K562 (cell line): Measurements from ENCODE around the gene MTMR4. TPM values are rescaled to one million over a fixed set of nuclear protein-coding genes. Genes with fewer than 3 reads are reported as not detected.
A peak's percentile ranks its signal among the peaks of the same experiment; 100 is the strongest.

ENCODE experiments used
- ATAC-seq: fragments of 200-7000 bp; cut with Tn5 transposase; 3 replicates; pipeline ENCODE4 v1.9.1; 2020; ENCODE audit warnings: moderate library complexity
- BruUV-seq: library from RNA; stranded (reverse); fragments of 400-500 nt; replicated peaks from 2 replicates; lab custom pipeline; 2021; lab: Mats Ljungman, UMichigan
- CTCF ChIA-PET: fragments of 300-600 bp; formaldehyde crosslinking; extraction: SDS; loops from one replicate; lab custom pipeline; 2021; ENCODE audit warnings: low intra/inter-chr PET ratio; lab: Yijun Ruan, JAX
- POLR2A ChIA-PET: fragments of 300-600, 350-650 bp; sonication (Branson Sonifier 250); formaldehyde crosslinking; extraction: SDS; loops from one replicate; lab custom pipeline; 2021; ENCODE audit warnings: antibody characterized with exemption, inconsistent platforms; lab: Yijun Ruan, JAX
- DNase-seq, 4 experiments: peaks; one replicate each; pipeline versions ENCODE4 v3.0.0 to v3.0.0-alpha.2; 2011 to 2018; ENCODE audit warnings: low spot score in 3 of 4, mixed read lengths in 3 of 4; ENCODE audit errors: extremely low read depth in 1 of 4
- FAIRE-seq: peaks from 2 replicates; lab custom pipeline; 2011; peaks lifted over from hg19 to GRCh38; lab: Jason Lieb, UNC
- H2AFZ ChIP-seq: 2 replicates; pipeline ENCODE4 v1.6.0; 2011; ENCODE audit warnings: low read depth, low read length, control low read depth, inconsistent platforms
- H3K27ac ChIP-seq: fragments of 200-600 bp; 3 replicates; pipeline ENCODE4 v1.8.0; 2011; ENCODE audit warnings: low read depth, mild to moderate bottlenecking, control low read depth, inconsistent platforms, low read length, moderate library complexity, mixed read lengths; ENCODE audit errors: extremely low read depth
- H3K27me3 ChIP-seq, 2 experiments: fragments of 300-600 bp in 1 of 2; 2 replicates in 1 of 2; 3 replicates in 1 of 2; pipeline versions ENCODE4 v1.6.0 to v1.8.0; 2011; ENCODE audit warnings: inconsistent platforms in 2 of 2, low read length in 2 of 2, mild to moderate bottlenecking in 1 of 2, mixed read lengths in 1 of 2, moderate library complexity in 1 of 2; ENCODE audit not compliant: control insufficient read depth in 2 of 2, insufficient read depth in 2 of 2
- H3K36me3 ChIP-seq: fragments of 300-600 bp; 3 replicates; pipeline ENCODE4 v1.8.0; 2011; ENCODE audit warnings: mild to moderate bottlenecking, low read length, inconsistent platforms; ENCODE audit not compliant: control insufficient read depth, insufficient read depth
- H3K4me1 ChIP-seq, 2 experiments: fragments of 200-600 bp in 1 of 2; replicated peaks in 1 of 2; 2 replicates in 1 of 2; 3 replicates in 1 of 2; pipeline versions ENCODE4 v1.5.1 to v1.8.0; 2011; ENCODE audit warnings: inconsistent platforms in 2 of 2, low read length in 2 of 2, mild to moderate bottlenecking in 1 of 2, mixed read lengths in 1 of 2, moderate library complexity in 1 of 2; ENCODE audit not compliant: control insufficient read depth in 2 of 2, insufficient read depth in 2 of 2
- H3K4me2 ChIP-seq: 2 replicates; pipeline ENCODE4 v1.6.1; 2011; ENCODE audit warnings: low read length, control low read depth, inconsistent platforms, mixed read lengths; ENCODE audit not compliant: insufficient read depth
- H3K4me3 ChIP-seq: fragments of 200-600 bp; sonication (generic), shearing (Covaris generic); 2 replicates; pipeline ENCODE4 v1.5.1; 2016; ENCODE audit warnings: control low read depth, inconsistent platforms
- H3K79me2 ChIP-seq: fragments of 200-600 bp; 3 replicates; pipeline ENCODE4 v1.8.0; 2011; ENCODE audit warnings: low read length, inconsistent platforms; ENCODE audit not compliant: control insufficient read depth, insufficient read depth
- H3K9ac ChIP-seq, 2 experiments: 2 replicates each; pipeline versions ENCODE4 v1.6.0 to v1.6.1; 2011; ENCODE audit warnings: low read depth in 2 of 2, low read length in 2 of 2, control low read depth in 1 of 2, inconsistent platforms in 1 of 2, mild to moderate bottlenecking in 1 of 2, mixed read lengths in 1 of 2; ENCODE audit not compliant: insufficient read depth in 1 of 2
- H3K9me1 ChIP-seq: one replicate; pipeline ENCODE4 v1.6.0; 2011; ENCODE audit warnings: inconsistent platforms, mild to moderate bottlenecking, low read length, moderate library complexity; ENCODE audit not compliant: control insufficient read depth, insufficient read depth
- H3K9me3 ChIP-seq: replicated peaks from 2 replicates; pipeline ENCODE4 v1.5.1; 2011; ENCODE audit warnings: low read depth, low read length, inconsistent platforms; ENCODE audit not compliant: control insufficient read depth, insufficient read depth
- H4K20me1 ChIP-seq: replicated peaks from 2 replicates; pipeline ENCODE4 v1.6.1; 2011; ENCODE audit warnings: low read length, inconsistent platforms, mixed read lengths; ENCODE audit not compliant: control insufficient read depth, insufficient read depth
- CBX2 ChIP-seq: fragments of 200-600 bp; sonication (generic); IDR thresholded peaks from one replicate; pipeline ENCODE4 v1.6.1; 2012; ENCODE audit warnings: mild to moderate bottlenecking, low read length, inconsistent platforms; ENCODE audit not compliant: insufficient read depth, poor library complexity, severe bottlenecking
- CSDE1 ChIP-seq, 2 experiments: fragments of 450-650 bp; IDR thresholded peaks; 2 replicates each; pipeline ENCODE4 v1.6.1; 2016; ENCODE audit warnings: mild to moderate bottlenecking in 1 of 2
- KDM1A ChIP-seq, 2 experiments: fragments of 450-650 bp; IDR thresholded peaks; 2 replicates each; pipeline ENCODE4 v1.6.1; 2016; ENCODE audit warnings: mild to moderate bottlenecking in 2 of 2
- TAF1 ChIP-seq: IDR thresholded peaks from 2 replicates; pipeline ENCODE4 v1.6.1; 2011; ENCODE audit warnings: mild to moderate bottlenecking, low read length, moderate library complexity; ENCODE audit not compliant: insufficient read depth, control insufficient read depth, severe bottlenecking; ENCODE audit errors: extremely low read depth
- in situ Hi-C: fragments of 300-500 bp; cut with MboI; formaldehyde crosslinking; loops from 4 replicates; pipeline ENCODE4 v1.15.0; 2018; ENCODE audit warnings: inconsistent platforms, mixed read lengths
- intact Hi-C: fragments of 100-400 bp; cut with micrococcal nuclease; formaldehyde crosslinking; loops from 2 replicates; pipeline ENCODE4 v1.14.2; 2022
- polyA plus RNA-seq, 8 experiments: library from polyadenylated mRNA; depleted of rRNA in 4 of 8; stranded (reverse) in 5 of 8; unstranded in 3 of 8; fragments of >200 nt; fragmentation: Nextera tagmentation in 2 of 8; fragmentation: Illumina TruSeq in 1 of 8; extraction: Ambion mirVana in 2 of 8; extraction: Trizol in 1 of 8; gene quantifications; 2 replicates each; pipeline versions ENCODE4 v1.2.1 to v1.2.3, GENCODE V29; 2011 to 2014; ENCODE audit warnings: inconsistent platforms in 1 of 8, missing spikeins in 1 of 8
- total RNA-seq, 7 experiments: library from RNA; depleted of rRNA in 6 of 7; stranded (reverse); fragments of >200 nt in 6 of 7; fragmentation: Illumina TruSeq in 2 of 7; extraction: Trizol in 2 of 7; gene quantifications; 2 replicates each; pipeline versions ENCODE4 v1.2.1 to v1.2.3, GENCODE V29; 2011 to 2021; ENCODE audit warnings: low replicate concordance in 1 of 7
- TF ChIP-seq, protein P1 (sequence below): fragments of 250-450 bp; sonication (Bioruptor Pico); IDR thresholded peaks from 2 replicates; pipeline ENCODE4 v1.6.1; 2021; ENCODE audit warnings: mild to moderate bottlenecking
- TF ChIP-seq, protein P2 (sequence below), 3 experiments: fragments of 200-800 bp in 1 of 3; sonication (Bioruptor generic) in 1 of 3; sonication (generic) in 1 of 3; formaldehyde crosslinking in 1 of 3; IDR thresholded peaks; 2 replicates each; pipeline versions ENCODE4 v1.6.1 to v1.8.0; 2016 to 2022; ENCODE audit warnings: mild to moderate bottlenecking in 2 of 3, missing compliant biosample characterization in 2 of 3, missing genetic modification characterization in 2 of 3, missing genetic modification reagents in 1 of 3

Gene MTMR4
- total and polyA plus RNA-seq, 9 of the 15 experiments (the other 6 are each of a cell fraction or from before 2014, with no cell fraction given), result 8.8 to 45.7 (median 28.7) TPM

GRCh38 chr17:58475985-58476384 lies 38.5 kb downstream of the MTMR4 start:
- Histone ChIP-seq H3K79me2 (no peaks in the 10 kb centered on the region), H3K27me3 (peaks cover 0 to 3% of the 10 kb centered on the region in 2 experiments; a peak in 2 of 5 replicates), H3K9me1 (no peaks in the 10 kb centered on the region), H3K4me3 (no peak overlapping the region), H3K4me1 (peaks cover 0 to 2% of the 10 kb centered on the region in 2 experiments; a peak in 1 of 5 replicates), H3K27ac (no peak overlapping the region), H3K9me3 (no peaks in the 10 kb centered on the region), H3K4me2 (no peak overlapping the region), H3K9ac (no peak overlapping the region), H4K20me1 (no peaks in the 10 kb centered on the region), H3K36me3 (no peaks in the 10 kb centered on the region), H2AFZ (no peak overlapping the region)
- TF ChIP-seq, protein P1, sequence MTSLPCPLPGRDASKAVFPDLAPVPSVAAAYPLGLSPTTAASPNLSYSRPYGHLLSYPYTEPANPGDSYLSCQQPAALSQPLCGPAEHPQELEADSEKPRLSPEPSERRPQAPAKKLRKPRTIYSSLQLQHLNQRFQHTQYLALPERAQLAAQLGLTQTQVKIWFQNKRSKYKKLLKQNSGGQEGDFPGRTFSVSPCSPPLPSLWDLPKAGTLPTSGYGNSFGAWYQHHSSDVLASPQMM (CRISPR knock-in tag), result no peak
- TF ChIP-seq, protein P2, sequence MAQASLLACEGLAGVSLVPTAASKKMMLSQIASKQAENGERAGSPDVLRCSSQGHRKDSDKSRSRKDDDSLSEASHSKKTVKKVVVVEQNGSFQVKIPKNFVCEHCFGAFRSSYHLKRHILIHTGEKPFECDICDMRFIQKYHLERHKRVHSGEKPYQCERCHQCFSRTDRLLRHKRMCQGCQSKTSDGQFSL (CRISPR knock-in tag; IDR thresholded peaks at IDR 0.05), result no peak
- TF ChIP-seq, protein P2 (tag; IDR thresholded peaks at IDR 0.05), result no peak
- TF ChIP-seq CBX2, result peak; percentile 11
- no peak for TF ChIP-seq TAF1
- TF ChIP-seq CSDE1 (IDR thresholded peaks at IDR 0.05), result no peak
- TF ChIP-seq KDM1A (IDR thresholded peaks at IDR 0.05), result peak; percentile 25 to 27; a peak in 1 of 4 replicates
- ATAC-seq (no peak), DNase-seq (no peak), FAIRE-seq (no peak)
- intact Hi-C loops, result no loop called here
- in situ Hi-C loops, result no loop called here
- CTCF ChIA-PET, result no interaction called here
- no TSS peak for BruUV-seq
- POLR2A ChIA-PET, result interaction anchor here (0.7 to 1.1 kb wide), 3 partner anchors 21 to 155 kb away, joined by 3 to 4 read pairs (median 3); partner anchors contain the start of gene TSPOAP1
